Astrocyte (in vitro differentiated cells and primary cell): ENCODE measurements around the gene PTK7. TPM values are rescaled to one million over a fixed set of nuclear protein-coding genes. Genes with fewer than 3 reads are reported as not detected.
"Not testable (repeated sequence)": the region's sequence is repeated elsewhere in the genome, so short reads cannot be mapped to it uniquely, and the experiment has no call there.

Experiments
- DNase-seq: peaks from one replicate; pipeline ENCODE4 v3.0.0-alpha.2; 2010; ENCODE audit warnings: low read depth
- FAIRE-seq: peaks from 2 replicates; lab custom pipeline; 2011; peaks lifted over from hg19 to GRCh38; lab: Jason Lieb, UNC
- H2AFZ ChIP-seq: 2 replicates; pipeline ENCODE4 v1.6.0; 2012; ENCODE audit warnings: low read depth, low read length, inconsistent platforms
- H3K27ac ChIP-seq: 2 replicates; pipeline ENCODE4 v1.5.1; 2011; ENCODE audit warnings: low read depth, low read length, inconsistent platforms
- H3K27me3 ChIP-seq: 2 replicates; pipeline ENCODE4 v1.6.0; 2011; ENCODE audit warnings: low read length, inconsistent platforms; ENCODE audit not compliant: insufficient read depth
- H3K36me3 ChIP-seq: 2 replicates; pipeline ENCODE4 v1.5.1; 2011; ENCODE audit warnings: low read length, inconsistent platforms; ENCODE audit not compliant: insufficient read depth
- H3K4me1 ChIP-seq: 2 replicates; pipeline ENCODE4 v1.5.1; 2011; ENCODE audit warnings: low read length, inconsistent platforms; ENCODE audit not compliant: insufficient read depth
- H3K4me2 ChIP-seq: 2 replicates; pipeline ENCODE4 v1.6.0; 2012; ENCODE audit warnings: low read length, inconsistent platforms
- H3K4me3 ChIP-seq: 2 replicates; pipeline ENCODE4 v1.5.1; 2011; ENCODE audit warnings: low read depth, mild to moderate bottlenecking, low read length, inconsistent platforms; ENCODE audit not compliant: insufficient read depth
- H3K79me2 ChIP-seq: 2 replicates; pipeline ENCODE4 v1.6.0; 2012; ENCODE audit warnings: mild to moderate bottlenecking, low read length, inconsistent platforms; ENCODE audit not compliant: insufficient read depth
- H3K9ac ChIP-seq: 2 replicates; pipeline ENCODE4 v1.6.0; 2012; ENCODE audit warnings: mild to moderate bottlenecking, low read length, inconsistent platforms
- H3K9me3 ChIP-seq: 2 replicates; pipeline ENCODE4 v1.5.1; 2012; ENCODE audit warnings: low read depth, mild to moderate bottlenecking, low read length, inconsistent platforms; ENCODE audit not compliant: insufficient read depth
- H4K20me1 ChIP-seq: 2 replicates; pipeline ENCODE4 v1.6.0; 2012; ENCODE audit warnings: low read length, inconsistent platforms; ENCODE audit not compliant: insufficient read depth
- H3K27ac Mint-ChIP-seq: one replicate; pipeline ENCODE4 v1.8.0; 2021; ENCODE audit warnings: mild to moderate bottlenecking, mixed read lengths; ENCODE audit not compliant: unreplicated experiment
- H3K27me3 Mint-ChIP-seq: one replicate; pipeline ENCODE4 v1.8.0; 2021; ENCODE audit warnings: low read depth, mixed read lengths; ENCODE audit not compliant: unreplicated experiment
- H3K36me3 Mint-ChIP-seq: one replicate; pipeline ENCODE4 v1.8.0; 2021; ENCODE audit warnings: low read depth, mixed read lengths; ENCODE audit not compliant: unreplicated experiment
- H3K4me1 Mint-ChIP-seq: one replicate; pipeline ENCODE4 v1.8.0; 2021; ENCODE audit warnings: low read depth, mixed read lengths; ENCODE audit not compliant: unreplicated experiment
- H3K4me3 Mint-ChIP-seq: one replicate; pipeline ENCODE4 v1.8.0; 2021; ENCODE audit warnings: mild to moderate bottlenecking, moderate library complexity, mixed read lengths; ENCODE audit not compliant: unreplicated experiment
- H3K9me3 Mint-ChIP-seq: one replicate; pipeline ENCODE4 v1.8.0; 2021; ENCODE audit warnings: mild to moderate bottlenecking, mixed read lengths; ENCODE audit not compliant: unreplicated experiment
- CTCF ChIP-seq: IDR thresholded peaks from 2 replicates; pipeline ENCODE4 v1.5.1; 2011; ENCODE audit warnings: low read depth, mild to moderate bottlenecking, inconsistent platforms, low read length, moderate library complexity; ENCODE audit not compliant: insufficient read depth
- EZH2 ChIP-seq: IDR thresholded peaks from 2 replicates; pipeline ENCODE4 v1.6.1; 2012; ENCODE audit warnings: mild to moderate bottlenecking, low read length, inconsistent platforms; ENCODE audit not compliant: insufficient read depth
- total RNA-seq: library from RNA; stranded (reverse); gene quantifications from 2 replicates; pipeline ENCODE4 v1.2.1, GENCODE V29; 2021

The PTK7 gene
- total RNA-seq, 1 donor from 2014 or later, result 506 TPM

- H3K4me3 Mint-ChIP-seq, result no peak overlapping the region
- FAIRE-seq, result no peak
- no peaks in the 10 kb centered on the region for H3K4me1 ChIP-seq
- H3K27me3 ChIP-seq, result no peaks in the 10 kb centered on the region
- peaks cover 4% of the 10 kb centered on the region for H3K36me3 ChIP-seq
- TF ChIP-seq EZH2 (no peak), CTCF (no peak)
- no peak overlapping the region for H3K27ac Mint-ChIP-seq
- H4K20me1 ChIP-seq, result peaks cover 7% of the 10 kb centered on the region
- H3K27ac ChIP-seq, result no peak overlapping the region
- H3K27me3 Mint-ChIP-seq, result no peaks in the 10 kb centered on the region
- no peak for DNase-seq
- no peaks in the 10 kb centered on the region for H3K4me1 Mint-ChIP-seq
- no peak overlapping the region for H3K4me2 ChIP-seq
- no peak overlapping the region for H2AFZ ChIP-seq
- no peak overlapping the region for H3K9ac ChIP-seq
- H3K9me3 Mint-ChIP-seq, result no peaks in the 10 kb centered on the region
- no peaks in the 10 kb centered on the region for H3K9me3 ChIP-seq
- no peaks in the 10 kb centered on the region for H3K79me2 ChIP-seq
- peaks cover 38% of the 10 kb centered on the region for H3K36me3 Mint-ChIP-seq
- H3K4me3 ChIP-seq, result no peak overlapping the region
Measured at GRCh38 chr6:43040542-43041257, 35.4 kb upstream of the PTK7 start.

- not testable (repeated sequence) for H3K9me3 Mint-ChIP-seq, H2AFZ ChIP-seq, H3K4me3 ChIP-seq, H3K4me2 ChIP-seq, H3K27me3 Mint-ChIP-seq, H3K4me1 ChIP-seq, H3K9ac ChIP-seq, H3K27ac Mint-ChIP-seq, DNase-seq, H4K20me1 ChIP-seq, FAIRE-seq, H3K9me3 ChIP-seq, H3K36me3 ChIP-seq, H3K27me3 ChIP-seq, H3K4me3 Mint-ChIP-seq, H3K79me2 ChIP-seq, H3K4me1 Mint-ChIP-seq, H3K27ac ChIP-seq
- H3K36me3 Mint-ChIP-seq, result peaks cover 43% of the 10 kb centered on the region
Measured at GRCh38 chr6:43041475-43041874, 34.6 kb upstream of the PTK7 start.

GRCh38 chr6:43043310-43043709 is 32.8 kb upstream of the PTK7 start:
- DNase-seq (no peak), FAIRE-seq (no peak)
- H3K36me3 Mint-ChIP-seq, result peaks cover 31% of the 10 kb centered on the region
- no peak overlapping the region for H3K4me3 Mint-ChIP-seq
- no peak overlapping the region for H3K9ac ChIP-seq
- no peak overlapping the region for H3K27ac Mint-ChIP-seq
- no peaks in the 10 kb centered on the region for H3K9me3 ChIP-seq
- no peaks in the 10 kb centered on the region for H3K27me3 ChIP-seq
- no peak overlapping the region for H2AFZ ChIP-seq
- no peak overlapping the region for H3K27ac ChIP-seq
- H4K20me1 ChIP-seq, result no peaks in the 10 kb centered on the region
- TF ChIP-seq CTCF (no peak), EZH2 (no peak)
- no peaks in the 10 kb centered on the region for H3K9me3 Mint-ChIP-seq
- H3K4me2 ChIP-seq, result no peak overlapping the region
- H3K36me3 ChIP-seq, result peaks cover 6% of the 10 kb centered on the region
- H3K4me1 ChIP-seq, result no peaks in the 10 kb centered on the region
- no peaks in the 10 kb centered on the region for H3K27me3 Mint-ChIP-seq
- H3K79me2 ChIP-seq, result no peaks in the 10 kb centered on the region
- no peaks in the 10 kb centered on the region for H3K4me1 Mint-ChIP-seq
- no peak overlapping the region for H3K4me3 ChIP-seq
